Measurements from ENCODE around the gene PTGR1.
A peak's percentile ranks its signal among the peaks of the same experiment; 100 is the strongest.
"Not testable (repeated sequence)": the region's sequence is repeated elsewhere in the genome, so short reads cannot be mapped to it uniquely, and the experiment has no call there.

Gene PTGR1

DNA sequence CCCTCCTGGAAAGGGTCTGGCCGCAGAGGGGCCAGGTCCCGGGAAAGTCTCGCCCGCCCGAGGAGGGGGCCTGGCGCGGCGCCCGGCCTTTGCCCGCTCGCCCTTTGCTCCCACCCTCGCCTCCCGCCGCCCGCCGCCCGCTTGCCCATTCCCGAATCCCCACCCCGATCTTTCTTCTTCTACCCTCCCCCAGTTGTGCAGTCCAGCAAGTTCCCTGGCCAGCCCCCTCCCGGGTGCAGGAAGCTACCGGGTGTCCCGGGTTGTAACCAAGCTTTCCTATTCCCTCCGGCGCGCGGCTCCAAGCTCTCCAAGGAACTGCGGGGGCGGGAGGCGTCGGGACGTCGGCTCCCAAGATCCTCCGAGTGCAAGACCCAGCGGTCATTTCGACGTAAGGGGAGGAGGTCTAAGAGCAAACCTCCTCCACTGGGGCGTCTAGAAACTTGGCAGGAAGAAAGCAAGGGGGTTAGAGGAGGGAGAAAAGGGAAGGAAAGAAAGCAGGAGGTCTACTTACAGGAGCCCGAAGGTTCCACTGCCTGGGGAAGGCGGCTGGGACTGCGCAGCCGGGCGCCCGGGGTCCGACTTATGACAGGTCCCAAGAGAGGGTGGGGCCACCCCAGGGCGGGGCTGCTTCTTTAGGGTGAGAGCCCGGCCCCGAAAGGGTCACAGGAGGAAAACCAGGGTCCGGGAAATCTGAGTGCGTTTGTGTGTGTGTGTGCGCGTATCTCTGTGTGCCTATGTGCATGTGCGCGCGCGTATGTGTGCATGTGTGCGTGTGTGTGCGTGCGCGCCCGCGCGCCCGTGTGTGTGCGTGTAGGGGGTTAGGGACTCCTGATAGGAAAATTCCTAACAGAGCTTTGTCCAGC is at the start of gene PTGR1:
PTGR1 (minus strand) TSS at position 556 of the 863 bp plus-strand sequence. CDS start 2,225 bp downstream, outside the sequence.
- DNase-seq: no peak

DNA sequence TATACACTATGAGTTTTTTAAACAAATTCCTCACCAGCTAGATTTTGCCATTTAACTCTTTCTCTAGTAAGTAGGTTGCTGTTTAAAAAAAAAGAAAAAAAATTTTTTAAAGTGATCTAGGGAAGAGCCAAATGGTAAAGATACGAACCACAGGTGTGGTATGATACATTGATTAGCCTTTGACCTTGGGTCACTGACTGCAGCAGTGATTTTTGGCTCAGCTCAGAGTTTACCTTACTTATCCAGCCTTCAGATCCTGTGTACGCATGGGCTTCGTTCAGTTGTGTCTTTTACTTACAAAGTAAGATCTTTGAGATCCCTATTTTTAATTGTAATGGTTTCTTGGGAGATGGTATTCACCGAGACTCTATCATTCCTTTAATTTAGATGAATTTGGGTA is 49.6 kb upstream of the PTGR1 start:
- DNase-seq: no peak

DNA sequence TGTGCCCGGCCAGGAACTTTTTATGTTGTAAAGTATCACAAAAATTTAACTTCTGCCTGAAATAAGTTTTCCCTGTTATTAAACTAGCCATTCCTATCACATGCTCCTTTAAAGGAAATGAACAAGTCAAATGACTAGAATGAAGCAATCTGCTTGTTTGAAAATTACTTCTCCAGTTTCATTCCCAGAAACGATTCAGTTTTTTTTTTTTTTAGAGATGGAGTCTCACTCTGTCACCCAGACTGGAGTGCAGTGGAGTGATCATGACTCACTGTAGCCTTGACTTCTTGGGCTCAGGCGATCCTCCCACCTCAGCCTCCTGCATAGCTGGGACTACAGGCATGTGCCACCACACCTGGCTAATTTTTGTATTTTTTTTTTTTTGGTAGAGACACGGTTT is 48.6 kb upstream of the PTGR1 start:
- no peak for DNase-seq

DNA sequence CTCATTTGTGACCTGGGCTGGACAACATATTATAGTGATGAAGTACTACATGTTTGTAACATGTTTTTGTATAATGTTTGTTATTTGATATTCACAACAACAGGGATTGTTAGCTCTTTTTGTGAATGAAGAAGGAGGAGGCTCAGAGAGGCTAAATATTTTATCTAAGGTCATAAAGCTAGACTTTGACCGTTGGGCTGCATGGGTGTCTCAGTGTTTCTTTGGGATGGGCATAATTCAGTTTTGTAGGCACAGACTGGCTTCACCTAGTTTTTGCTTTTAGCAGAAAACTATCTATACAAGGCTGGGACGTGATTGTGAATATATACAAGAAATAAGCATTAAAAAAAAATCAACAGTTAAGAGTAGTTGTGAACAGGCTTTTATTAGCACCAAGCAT is 47.0 kb upstream of the PTGR1 start:
- no peak for DNase-seq

DNA sequence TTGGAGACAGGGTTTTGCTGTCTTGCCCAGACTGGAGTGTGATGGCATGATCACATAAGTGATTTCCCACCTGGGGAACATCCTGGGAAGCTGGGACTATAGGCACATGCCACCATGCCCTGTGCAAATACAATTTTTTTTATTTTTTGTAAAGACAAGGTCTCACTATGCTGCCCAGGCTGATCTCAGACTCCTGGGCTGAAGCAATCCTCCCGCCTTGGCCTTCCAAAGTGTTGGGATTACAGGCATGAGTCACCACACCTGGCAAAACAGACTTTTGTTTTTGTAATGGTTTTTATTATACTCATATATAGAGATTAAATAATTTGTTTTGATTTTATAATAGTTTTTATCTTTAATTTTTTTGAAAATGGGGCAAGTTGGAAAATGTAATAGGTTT is 46.4 kb upstream of the PTGR1 start:
- no peak for DNase-seq

DNA sequence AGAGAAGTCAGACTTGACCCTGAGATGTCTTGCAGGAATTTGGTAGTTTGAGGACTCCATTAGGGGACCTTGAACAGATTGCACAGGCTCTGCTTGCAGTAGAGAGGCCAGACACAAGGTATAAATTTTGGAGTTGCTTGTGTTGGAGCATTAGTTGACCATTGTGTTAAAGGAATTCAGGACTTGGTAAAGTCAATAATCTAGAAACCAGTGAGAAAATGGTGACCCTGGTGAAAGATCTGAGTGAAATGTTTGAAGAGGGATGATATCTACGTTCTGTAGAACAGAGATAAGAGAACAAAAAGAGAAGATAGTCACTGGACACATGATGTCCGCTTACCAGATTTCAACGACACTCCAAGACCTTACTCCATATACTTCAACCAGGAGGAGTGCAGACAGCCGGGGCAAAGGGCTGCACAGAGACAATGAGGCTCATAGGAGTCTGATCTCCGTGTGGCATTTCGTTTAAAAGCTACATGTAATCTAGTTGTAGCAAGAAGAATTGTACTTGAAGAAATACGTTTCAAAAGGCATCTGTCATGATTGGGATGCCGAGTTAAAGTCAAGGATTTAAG is 44.8 kb upstream of the PTGR1 start:
- DNase-seq: no peak

DNA sequence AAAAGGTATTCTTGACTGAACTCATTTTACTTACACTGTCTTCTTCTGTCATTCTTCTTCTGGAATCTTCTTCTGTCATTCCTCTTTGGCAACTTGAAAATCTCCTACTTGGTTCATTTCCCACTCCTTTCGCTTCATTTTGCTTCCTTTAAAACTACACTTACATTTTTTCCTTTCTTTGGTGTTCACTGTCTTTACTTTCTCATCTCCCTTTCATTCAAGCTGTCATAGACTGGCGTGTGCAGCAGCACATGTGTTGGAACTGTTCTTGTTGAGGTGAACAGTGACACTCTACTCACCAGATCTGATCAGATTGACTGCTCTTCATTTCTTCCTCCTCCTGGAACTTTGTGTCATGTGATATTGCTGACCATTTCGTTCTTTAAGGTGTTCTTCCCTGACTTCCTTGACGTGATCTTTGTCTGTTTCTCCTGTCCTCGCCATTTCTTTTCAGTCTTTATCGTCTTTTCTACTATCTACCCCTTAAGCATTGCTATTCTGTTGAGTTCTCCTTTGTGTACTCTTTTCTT is 38.0 kb upstream of the PTGR1 start:
- DNase-seq: no peak

DNA sequence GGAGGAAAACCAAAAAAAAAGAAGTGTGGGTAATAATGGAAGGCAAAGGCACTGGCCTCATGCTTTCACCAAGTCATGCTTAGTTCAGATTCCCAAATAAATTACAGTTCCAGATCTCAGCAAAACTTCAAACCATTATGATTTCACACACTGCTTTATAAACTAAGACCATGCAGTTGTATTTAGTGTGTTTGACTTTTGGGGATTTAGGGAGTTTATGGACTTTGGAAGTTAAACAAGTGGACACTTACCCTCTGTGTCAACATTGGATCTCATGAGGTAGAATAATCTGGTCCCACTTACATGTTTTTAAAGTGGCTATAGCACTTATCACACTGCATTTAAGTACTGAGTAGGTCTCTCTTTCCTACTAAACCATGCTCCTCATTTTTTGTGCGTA is 35.4 kb upstream of the PTGR1 start:
- no peak for DNase-seq

DNA sequence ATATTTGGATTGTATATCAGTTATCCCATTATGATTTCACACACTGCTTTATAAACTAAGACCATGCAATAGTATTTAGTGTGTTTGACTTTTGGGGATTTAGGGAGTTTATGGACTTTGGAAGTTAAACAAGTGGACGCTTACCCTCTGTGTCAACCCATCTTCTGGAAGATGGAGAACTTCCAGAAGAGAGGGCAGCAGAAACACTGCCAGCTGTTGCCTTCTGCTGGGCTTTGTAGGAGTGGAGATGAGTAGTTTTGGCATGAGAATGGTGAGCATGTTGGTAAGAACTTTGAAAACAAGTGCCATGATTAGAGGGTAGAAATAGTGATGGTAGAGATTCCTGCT is 33.9 kb upstream of the PTGR1 start:
- no peak for DNase-seq

DNA sequence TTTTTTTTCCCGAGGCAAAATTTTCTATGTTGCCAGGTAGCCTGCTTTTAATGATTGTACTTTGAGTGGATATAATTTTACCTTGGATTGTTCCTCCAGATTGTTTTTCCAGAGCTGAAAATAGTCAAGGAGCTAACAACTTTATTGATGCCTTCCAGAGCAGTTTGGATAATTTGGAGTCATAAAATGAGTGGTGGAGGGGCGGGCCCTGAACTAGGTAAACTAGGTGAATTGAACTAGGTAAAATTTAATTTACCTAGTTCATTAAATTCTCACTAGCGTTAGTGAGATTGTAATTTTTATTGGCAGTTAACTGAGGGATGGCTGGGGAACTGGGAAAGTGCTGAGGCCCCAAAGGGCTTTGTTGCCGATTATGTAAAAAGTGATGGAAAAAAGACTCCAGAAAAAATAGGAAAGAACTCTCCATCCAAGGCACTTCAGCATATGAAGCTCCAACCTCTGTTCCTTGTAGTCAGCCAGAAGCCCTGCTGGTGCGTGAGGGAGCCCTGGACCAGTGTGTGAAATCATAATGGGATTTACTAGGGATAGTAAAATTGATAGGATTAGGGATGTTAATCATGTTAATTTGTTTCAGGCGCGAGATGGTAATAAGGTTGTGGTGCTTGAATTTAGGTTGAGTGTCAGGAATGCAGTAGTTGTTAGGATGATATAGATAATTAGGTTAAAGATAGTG is 33.4 kb upstream of the PTGR1 start:
- DNase-seq: no peak

DNA sequence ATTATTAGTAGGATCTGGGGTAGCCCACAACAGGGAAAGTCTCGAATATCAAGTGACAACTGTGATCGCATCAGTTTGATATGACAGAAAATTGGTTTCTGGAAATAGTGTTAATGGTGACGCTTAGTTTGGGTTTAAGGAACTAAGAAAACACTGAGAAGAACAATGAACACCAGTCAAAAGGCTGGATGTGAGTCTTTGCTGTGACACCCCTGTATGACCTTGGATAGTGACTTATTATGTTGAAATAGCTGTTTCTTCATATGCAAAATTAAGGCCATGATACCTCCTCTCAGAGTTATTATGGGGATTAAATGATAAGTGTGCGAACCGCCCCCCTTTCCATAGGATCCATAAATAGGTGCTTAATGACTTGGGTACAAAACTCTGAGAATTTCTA is 32.6 kb upstream of the PTGR1 start:
- no peak for DNase-seq

DNA sequence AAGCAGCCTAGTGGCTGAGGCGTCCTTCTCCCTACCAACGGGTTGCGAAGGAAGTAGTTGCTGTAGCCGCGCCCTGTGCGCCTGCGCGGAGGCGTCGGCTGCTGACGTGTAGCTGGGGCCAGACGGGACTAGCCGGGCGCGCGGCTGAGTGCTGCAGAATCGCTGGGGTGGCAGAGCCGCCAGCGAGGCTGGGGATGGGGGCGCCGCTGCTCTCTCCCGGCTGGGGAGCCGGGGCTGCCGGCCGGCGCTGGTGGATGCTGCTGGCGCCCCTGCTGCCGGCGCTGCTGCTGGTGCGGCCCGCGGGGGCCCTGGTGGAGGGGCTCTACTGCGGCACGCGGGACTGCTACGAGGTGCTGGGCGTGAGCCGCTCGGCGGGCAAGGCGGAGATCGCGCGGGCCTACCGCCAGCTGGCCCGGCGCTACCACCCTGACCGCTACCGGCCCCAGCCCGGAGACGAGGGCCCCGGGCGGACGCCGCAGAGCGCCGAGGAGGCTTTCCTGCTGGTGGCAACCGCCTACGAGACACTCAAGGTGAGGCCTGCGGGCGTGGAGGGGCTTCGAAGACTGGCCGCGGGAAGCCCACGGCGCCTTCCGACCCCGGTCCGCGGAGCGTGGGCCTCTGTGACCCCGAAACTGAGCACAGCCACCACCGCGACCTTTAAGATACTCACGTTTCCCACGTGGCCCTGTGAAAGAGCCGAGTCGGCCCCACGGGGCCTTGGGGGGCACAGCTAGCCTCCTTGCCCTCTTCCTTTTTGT is 31.9 kb upstream of the PTGR1 start, which contains the start of gene DNAJC25:
DNAJC25 (plus strand) TSS at position 121 of the 758 bp plus-strand sequence; CDS start at position 195, 74 bp downstream.
- DNase-seq: peak; percentile 94

DNA sequence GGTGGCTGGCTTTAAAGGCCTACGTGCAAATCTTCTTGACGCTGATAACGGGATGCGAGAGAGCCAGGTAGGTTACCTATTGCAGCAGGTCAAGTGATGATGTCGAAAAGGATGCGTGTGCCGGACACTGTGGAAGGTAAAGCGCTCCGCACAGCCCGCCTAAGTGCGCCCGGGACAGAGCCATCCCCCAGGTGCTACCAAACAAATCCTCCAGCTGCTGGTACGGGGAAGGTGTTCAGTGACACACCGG is 31.4 kb upstream of the PTGR1 start:
- no peak for DNase-seq

DNA sequence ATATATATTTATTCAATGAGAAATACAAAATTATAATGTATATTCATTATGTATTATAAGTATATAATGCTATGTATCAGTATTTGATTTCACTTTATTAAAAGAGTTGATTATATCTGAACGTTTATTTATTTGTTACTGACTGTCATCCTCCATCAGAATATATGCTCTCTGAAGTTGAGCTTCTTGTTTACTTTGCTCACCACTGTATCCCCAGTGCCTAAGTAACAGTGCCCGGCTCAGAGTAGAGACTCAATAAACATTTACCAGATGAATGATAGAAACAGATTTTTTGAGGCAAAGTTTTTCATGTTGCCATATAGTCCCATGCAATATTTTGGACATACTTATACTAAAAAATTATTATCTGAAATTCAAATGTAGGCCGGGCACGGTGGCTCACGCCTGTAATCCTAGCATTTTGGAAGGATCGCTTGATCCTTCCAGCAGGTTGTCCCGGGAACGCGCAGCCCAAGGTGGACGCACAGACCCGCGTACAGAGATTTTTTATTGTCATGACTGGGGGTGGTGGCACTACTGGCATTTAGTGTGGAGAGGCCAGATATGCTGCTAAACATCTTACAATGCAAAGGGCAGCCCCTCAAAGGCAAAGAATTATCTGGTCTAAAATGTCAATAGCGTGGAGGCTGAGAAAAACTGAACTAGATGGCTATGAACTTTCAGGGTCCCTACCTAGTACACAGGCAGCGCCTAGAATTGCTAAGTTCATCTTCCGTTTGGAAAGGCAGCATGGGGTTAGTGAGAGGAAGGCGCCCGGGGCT is 30.9 kb upstream of the PTGR1 start:
- no peak for DNase-seq

DNA sequence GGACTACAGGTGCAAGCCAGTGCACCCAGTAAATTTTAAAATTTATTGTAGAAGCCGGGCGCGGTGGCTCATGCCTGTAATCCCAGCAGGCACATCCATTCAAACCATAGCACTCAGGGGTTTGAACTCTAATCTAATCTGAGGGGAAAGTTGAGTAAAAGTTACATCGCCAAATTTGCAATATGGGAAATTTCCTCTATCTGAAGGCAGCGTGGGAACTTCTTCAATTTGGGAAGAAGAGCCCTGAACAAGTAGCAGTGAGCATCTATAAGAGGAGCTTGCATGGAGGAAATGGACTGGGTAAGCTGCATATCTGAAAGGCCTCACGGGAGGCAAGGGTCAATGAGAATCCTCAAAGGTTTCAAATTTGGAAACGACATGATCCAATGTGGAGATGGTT is 29.0 kb upstream of the PTGR1 start:
- no peak for DNase-seq

DNA sequence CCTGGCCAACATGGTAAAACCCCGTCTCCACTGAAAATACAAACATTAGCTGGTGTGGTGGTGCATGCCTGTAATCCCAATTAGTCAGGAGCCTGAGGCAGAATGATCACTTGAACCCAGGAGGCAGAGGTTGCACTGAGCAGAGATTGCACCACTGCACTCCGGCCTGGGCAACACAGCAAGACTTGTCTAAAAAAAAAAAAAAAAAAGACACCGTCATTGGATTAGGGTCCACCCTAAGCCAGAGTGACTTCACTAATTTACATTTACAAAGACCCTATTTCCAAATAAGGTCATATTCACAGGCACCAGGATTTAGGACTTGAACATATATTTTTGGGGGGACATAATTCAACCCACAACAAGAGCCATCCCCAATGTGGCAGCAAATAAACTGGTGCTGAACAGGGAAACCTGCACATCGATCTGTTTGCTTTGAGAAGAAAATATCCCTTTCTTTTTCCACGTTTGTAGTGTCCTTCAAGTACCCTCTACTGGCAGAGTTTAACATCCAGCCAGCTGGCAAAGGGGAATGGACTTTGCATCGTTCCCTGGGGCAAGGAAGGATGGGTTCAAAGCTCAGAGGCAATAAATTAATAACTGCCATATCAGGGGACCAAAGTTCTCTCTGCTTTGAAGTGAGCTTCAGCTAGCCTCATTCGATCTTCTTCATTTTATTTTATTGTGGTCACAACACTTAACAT is 28.0 kb upstream of the PTGR1 start:
- no peak for DNase-seq

DNA sequence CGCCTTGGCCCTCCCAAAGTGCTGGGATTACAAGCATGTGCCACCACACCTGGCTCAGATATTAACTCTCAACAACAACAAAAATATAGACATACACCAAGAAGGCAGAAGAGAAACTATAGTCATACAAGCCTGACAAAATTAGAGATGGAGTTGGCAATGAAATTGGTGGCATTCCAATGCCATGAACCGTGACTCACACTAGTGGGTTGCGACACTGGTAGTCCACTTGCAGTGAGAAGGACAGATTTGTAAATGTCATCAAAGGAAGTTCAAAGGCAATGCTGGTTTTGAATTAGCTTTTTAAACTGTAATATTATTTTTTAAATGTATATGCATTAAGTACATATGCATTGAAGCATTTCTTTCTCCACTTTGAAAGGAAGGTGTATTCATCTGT is 23.2 kb upstream of the PTGR1 start:
- DNase-seq: no peak

DNA sequence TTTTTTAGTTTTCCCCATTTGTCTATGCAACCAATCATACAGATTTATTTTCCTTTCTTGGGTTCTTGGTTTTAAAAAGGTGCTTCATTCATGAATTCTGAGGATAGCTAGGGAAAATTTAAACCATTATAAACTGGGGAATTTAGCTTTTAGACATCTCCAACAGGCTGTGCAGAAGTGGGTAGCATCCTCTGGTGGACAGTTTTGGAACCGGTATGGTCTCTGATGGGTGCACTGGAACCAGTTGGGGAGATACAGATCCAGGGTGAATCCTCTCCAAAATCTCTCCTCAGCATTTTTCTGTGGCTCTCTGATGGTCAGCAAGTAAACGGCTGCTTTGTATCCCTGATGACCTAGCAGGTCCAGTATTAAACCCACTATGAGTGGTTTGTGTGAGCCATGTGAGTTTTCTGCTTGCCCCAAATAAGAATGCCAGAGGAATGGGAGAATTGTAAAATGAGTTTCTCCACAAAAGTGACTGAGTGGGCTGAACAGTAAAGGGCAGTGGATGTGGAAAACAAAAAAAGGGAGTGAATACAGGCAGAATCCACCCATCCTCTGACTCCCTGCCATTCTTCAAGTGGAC is 22.5 kb upstream of the PTGR1 start:
- DNase-seq: no peak

DNA sequence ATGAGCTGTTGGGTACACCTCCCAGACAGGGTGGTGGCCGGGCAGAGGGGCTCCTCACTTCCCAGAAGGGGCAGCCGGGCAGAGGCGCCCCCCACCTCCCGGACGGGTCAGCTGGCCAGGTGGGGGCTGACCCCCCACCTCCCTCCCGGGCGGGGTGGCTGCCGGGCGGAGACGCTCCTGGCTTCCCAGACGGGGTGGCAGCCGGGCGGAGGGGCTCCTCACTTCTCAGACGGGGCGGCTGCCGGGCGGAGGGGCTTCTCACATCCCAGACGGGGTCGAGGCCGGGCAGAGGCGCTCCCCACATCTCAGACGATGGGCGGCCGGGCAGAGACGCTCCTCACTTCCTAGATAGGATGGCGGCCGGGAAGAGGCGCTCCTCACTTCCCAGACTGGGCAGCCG is 17.9 kb upstream of the PTGR1 start:
- not testable (repeated sequence) for DNase-seq

DNA sequence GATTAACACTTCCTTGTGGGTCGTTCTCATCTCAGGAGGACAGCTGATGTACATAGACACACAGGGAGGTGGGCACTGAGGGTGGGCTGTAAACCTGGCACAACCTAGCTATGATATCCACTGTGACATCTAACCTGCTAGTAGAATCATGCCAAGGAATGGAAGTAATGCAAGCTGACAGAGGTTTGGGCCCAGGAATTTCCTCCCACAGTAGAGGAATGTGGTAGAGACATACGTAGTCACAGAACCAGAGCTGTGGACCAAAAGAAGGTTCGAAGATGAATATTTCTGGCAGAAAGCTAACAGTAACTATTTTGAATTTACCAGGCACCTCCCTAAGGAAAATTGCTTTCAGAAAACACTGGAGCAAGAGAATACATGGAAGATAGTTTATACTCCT is 16.5 kb upstream of the PTGR1 start:
- no peak for DNase-seq

DNA sequence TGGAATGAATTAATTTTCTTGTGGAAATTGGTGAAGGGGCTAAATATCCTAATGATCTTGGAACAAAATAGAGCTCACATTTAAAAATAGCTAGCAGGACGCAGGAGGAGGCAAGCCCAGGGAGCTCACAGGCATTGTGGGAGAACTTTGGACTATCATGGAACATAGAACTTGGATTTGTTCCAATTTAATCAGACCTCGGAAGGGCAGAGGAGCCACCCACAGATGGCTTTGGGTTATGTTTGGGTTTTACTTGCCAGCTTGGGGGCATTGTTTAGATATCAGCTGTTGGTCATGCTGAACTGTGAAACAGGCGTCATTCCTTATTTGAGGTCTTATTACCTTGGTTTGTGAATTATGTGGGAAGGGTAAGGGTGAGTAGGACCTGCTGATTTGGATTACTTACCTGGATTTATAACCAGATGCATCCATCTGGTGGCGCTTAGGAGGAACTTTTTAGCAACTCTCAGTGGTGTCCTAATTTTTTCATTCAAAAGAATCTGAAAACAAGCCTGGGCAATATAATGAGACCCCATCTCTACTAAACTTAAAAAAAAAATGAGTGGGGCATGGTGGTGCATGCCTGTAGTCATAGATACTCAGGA is 14.1 kb upstream of the PTGR1 start:
- DNase-seq: no peak
